ENCODE results near the gene PDE8B. TPM values are rescaled to one million over a fixed set of nuclear protein-coding genes. Genes with fewer than 3 reads are reported as not detected.

Gene PDE8B
- total and polyA plus RNA-seq, 4 donors, result 0.19 to 0.82 (median 0.49) TPM

DNA sequence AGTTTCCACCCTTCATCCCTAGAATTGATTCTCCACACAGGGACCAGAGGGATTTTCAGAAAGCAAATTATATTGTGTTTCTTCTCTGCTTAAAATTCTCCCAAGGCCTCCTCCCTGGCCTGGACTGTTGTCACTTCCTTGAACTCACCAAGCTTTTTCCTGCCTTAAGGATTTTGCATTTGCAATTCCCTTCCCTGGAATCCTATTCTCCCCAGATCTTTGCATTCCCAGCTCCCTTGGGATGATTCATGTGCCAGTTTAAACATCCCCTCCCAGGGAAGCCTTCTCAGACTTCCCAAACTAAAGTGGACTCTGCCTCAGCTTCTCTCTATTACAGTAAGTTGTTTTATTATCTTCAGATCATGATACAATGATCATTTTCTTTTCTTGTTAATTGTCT is 35.2 kb upstream of the PDE8B start:
- DNase-seq (ENCODE audit: low spot score), result no peak
- Histone ChIP-seq H3K9me3 (ENCODE audit: control insufficient read depth in 4 of 4, low read length in 3 of 4) (no peaks in the 10 kb centered on the region), H3K4me3 (ENCODE audit: low read depth in 1 of 3, low read length in 3 of 3) (no peak overlapping the region), H3K4me1 (ENCODE audit: control insufficient read depth in 4 of 4, insufficient read depth in 4 of 4, low read length in 3 of 4) (peaks cover 3 to 4% (median 4%) of the 10 kb centered on the region in 4 donors), H3K36me3 (ENCODE audit: control insufficient read depth in 4 of 4, insufficient read depth in 3 of 4, low read depth in 1 of 4, low read length in 3 of 4) (no peaks in the 10 kb centered on the region), H3K27me3 (ENCODE audit: control insufficient read depth in 4 of 4, insufficient read depth in 4 of 4, low read length in 3 of 4) (peaks cover 0 to 7% (median under 1%) of the 10 kb centered on the region in 4 donors), H3K9ac (ENCODE audit: low read depth in 1 of 2, low read length in 2 of 2) (no peak overlapping the region), H3K27ac (ENCODE audit: low read depth in 1 of 2, low read length in 2 of 2) (no peak overlapping the region)
- TF ChIP-seq GABPA (IDR thresholded peaks at IDR 0.05 in 1 of 2, conservative IDR thresholded peaks at IDR 0.05 in 1 of 2) (no peak), HNF4G (IDR thresholded peaks at IDR 0.05) (no peak), SP1 (IDR thresholded peaks at IDR 0.05) (no peak), EGR1 (IDR thresholded peaks at IDR 0.05; ENCODE audit: low read depth in 2 of 2) (no peak), YY1 (IDR thresholded peaks at IDR 0.05) (no peak), TAF1 (conservative IDR thresholded peaks at IDR 0.05) (no peak), RXRA (IDR thresholded peaks at IDR 0.05) (no peak), NR2F2 (IDR thresholded peaks at IDR 0.05) (no peak), FOXA2 (IDR thresholded peaks at IDR 0.05) (no peak), FOXA1 (IDR thresholded peaks at IDR 0.05) (no peak)
- TF ChIP-seq, protein P1, sequence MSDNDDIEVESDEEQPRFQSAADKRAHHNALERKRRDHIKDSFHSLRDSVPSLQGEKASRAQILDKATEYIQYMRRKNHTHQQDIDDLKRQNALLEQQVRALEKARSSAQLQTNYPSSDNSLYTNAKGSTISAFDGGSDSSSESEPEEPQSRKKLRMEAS (IDR thresholded peaks at IDR 0.05), result no peak
- TF ChIP-seq, protein P2, sequence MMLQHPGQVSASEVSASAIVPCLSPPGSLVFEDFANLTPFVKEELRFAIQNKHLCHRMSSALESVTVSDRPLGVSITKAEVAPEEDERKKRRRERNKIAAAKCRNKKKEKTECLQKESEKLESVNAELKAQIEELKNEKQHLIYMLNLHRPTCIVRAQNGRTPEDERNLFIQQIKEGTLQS (IDR thresholded peaks at IDR 0.05), result no peak
- TF ChIP-seq, protein P3, sequence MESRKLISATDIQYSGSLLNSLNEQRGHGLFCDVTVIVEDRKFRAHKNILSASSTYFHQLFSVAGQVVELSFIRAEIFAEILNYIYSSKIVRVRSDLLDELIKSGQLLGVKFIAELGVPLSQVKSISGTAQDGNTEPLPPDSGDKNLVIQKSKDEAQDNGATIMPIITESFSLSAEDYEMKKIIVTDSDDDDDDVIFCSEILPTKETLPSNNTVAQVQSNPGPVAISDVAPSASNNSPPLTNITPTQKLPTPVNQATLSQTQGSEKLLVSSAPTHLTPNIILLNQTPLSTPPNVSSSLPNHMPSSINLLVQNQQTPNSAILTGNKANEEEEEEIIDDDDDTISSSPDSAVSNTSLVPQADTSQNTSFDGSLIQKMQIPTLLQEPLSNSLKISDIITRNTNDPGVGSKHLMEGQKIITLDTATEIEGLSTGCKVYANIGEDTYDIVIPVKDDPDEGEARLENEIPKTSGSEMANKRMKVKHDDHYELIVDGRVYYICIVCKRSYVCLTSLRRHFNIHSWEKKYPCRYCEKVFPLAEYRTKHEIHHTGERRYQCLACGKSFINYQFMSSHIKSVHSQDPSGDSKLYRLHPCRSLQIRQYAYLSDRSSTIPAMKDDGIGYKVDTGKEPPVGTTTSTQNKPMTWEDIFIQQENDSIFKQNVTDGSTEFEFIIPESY (IDR thresholded peaks at IDR 0.05), result no peak
- TF ChIP-seq, protein P4, sequence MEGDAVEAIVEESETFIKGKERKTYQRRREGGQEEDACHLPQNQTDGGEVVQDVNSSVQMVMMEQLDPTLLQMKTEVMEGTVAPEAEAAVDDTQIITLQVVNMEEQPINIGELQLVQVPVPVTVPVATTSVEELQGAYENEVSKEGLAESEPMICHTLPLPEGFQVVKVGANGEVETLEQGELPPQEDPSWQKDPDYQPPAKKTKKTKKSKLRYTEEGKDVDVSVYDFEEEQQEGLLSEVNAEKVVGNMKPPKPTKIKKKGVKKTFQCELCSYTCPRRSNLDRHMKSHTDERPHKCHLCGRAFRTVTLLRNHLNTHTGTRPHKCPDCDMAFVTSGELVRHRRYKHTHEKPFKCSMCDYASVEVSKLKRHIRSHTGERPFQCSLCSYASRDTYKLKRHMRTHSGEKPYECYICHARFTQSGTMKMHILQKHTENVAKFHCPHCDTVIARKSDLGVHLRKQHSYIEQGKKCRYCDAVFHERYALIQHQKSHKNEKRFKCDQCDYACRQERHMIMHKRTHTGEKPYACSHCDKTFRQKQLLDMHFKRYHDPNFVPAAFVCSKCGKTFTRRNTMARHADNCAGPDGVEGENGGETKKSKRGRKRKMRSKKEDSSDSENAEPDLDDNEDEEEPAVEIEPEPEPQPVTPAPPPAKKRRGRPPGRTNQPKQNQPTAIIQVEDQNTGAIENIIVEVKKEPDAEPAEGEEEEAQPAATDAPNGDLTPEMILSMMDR (IDR thresholded peaks at IDR 0.05; ENCODE audit: low read depth, low read length, missing input control), result no peak

DNA sequence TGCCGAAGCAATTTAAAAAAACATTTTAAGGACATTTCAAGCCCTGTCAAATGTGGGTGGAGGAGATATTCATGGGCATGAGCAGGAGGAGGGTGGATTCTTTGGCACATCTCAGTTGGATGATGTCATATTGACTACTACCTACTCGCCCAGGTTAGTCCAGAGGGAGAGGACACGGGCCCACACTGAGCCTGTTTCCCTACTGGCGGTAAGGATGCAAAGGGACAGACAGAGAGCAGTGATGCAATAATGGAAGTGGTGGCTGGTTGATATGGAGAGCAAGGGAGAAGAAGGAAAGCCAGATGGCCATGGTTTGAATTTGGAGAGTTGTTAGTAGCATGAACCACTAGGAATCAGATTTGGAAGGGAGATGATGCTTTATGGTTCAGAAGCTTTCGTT is 34.1 kb upstream of the PDE8B start:
- Histone ChIP-seq H3K27me3 (ENCODE audit: control insufficient read depth in 4 of 4, insufficient read depth in 4 of 4, low read length in 3 of 4) (peaks cover 0 to 5% (median 3%) of the 10 kb centered on the region in 4 donors), H3K27ac (ENCODE audit: low read depth in 1 of 2, low read length in 2 of 2) (no peak overlapping the region), H3K4me1 (ENCODE audit: control insufficient read depth in 4 of 4, insufficient read depth in 4 of 4, low read length in 3 of 4) (peaks cover 8 to 14% (median 13%) of the 10 kb centered on the region in 4 donors), H3K9ac (ENCODE audit: low read depth in 1 of 2, low read length in 2 of 2) (no peak overlapping the region), H3K4me3 (ENCODE audit: low read depth in 1 of 3, low read length in 3 of 3) (no peak overlapping the region), H3K36me3 (ENCODE audit: control insufficient read depth in 4 of 4, insufficient read depth in 3 of 4, low read depth in 1 of 4, low read length in 3 of 4) (no peaks in the 10 kb centered on the region), H3K9me3 (ENCODE audit: control insufficient read depth in 4 of 4, low read length in 3 of 4) (no peaks in the 10 kb centered on the region)
- TF ChIP-seq GABPA (IDR thresholded peaks at IDR 0.05 in 1 of 2, conservative IDR thresholded peaks at IDR 0.05 in 1 of 2) (no peak), EGR1 (IDR thresholded peaks at IDR 0.05; ENCODE audit: low read depth in 2 of 2) (no peak), TAF1 (conservative IDR thresholded peaks at IDR 0.05) (no peak), RXRA (IDR thresholded peaks at IDR 0.05) (no peak), HNF4A (conservative IDR thresholded peaks at IDR 0.05) (no peak), HNF4G (IDR thresholded peaks at IDR 0.05) (no peak), FOXA1 (IDR thresholded peaks at IDR 0.05) (no peak)
- TF ChIP-seq, protein P2 (IDR thresholded peaks at IDR 0.05), result no peak
- TF ChIP-seq, protein P5, sequence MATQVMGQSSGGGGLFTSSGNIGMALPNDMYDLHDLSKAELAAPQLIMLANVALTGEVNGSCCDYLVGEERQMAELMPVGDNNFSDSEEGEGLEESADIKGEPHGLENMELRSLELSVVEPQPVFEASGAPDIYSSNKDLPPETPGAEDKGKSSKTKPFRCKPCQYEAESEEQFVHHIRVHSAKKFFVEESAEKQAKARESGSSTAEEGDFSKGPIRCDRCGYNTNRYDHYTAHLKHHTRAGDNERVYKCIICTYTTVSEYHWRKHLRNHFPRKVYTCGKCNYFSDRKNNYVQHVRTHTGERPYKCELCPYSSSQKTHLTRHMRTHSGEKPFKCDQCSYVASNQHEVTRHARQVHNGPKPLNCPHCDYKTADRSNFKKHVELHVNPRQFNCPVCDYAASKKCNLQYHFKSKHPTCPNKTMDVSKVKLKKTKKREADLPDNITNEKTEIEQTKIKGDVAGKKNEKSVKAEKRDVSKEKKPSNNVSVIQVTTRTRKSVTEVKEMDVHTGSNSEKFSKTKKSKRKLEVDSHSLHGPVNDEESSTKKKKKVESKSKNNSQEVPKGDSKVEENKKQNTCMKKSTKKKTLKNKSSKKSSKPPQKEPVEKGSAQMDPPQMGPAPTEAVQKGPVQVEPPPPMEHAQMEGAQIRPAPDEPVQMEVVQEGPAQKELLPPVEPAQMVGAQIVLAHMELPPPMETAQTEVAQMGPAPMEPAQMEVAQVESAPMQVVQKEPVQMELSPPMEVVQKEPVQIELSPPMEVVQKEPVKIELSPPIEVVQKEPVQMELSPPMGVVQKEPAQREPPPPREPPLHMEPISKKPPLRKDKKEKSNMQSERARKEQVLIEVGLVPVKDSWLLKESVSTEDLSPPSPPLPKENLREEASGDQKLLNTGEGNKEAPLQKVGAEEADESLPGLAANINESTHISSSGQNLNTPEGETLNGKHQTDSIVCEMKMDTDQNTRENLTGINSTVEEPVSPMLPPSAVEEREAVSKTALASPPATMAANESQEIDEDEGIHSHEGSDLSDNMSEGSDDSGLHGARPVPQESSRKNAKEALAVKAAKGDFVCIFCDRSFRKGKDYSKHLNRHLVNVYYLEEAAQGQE (IDR thresholded peaks at IDR 0.05), result no peak
- TF ChIP-seq, protein P4 (IDR thresholded peaks at IDR 0.05; ENCODE audit: low read depth, low read length, missing input control), result no peak
- WGBS, result 94% methylated on average over 5 of the region's 5 CpGs
- no peak for DNase-seq (ENCODE audit: low spot score)
